GM12878 (cell line): ENCODE results near the gene TMEM151A. TPM values are rescaled to one million over a fixed set of nuclear protein-coding genes. Genes with fewer than 3 reads are reported as not detected.

Experiments used
- ATAC-seq: fragments of 200-7000 bp; cut with Tn5 transposase; 3 replicates; pipeline ENCODE4 v1.9.1; 2020; ENCODE audit warnings: mild to moderate bottlenecking, moderate library complexity
- BruUV-seq: library from RNA; stranded (reverse); fragments of 400-500 nt; replicated peaks from 2 replicates; lab custom pipeline; 2021; lab: Mats Ljungman, UMichigan
- CTCF ChIA-PET: fragments of 300-600 bp; sonication (Branson Sonifier 250); formaldehyde crosslinking; extraction: SDS; loops from one replicate; lab custom pipeline; 2021; ENCODE audit warnings: inconsistent platforms; lab: Yijun Ruan, JAX
- POLR2A ChIA-PET: fragments of 350-600 bp; formaldehyde crosslinking; extraction: SDS; loops from one replicate; lab custom pipeline; 2021; ENCODE audit warnings: inconsistent platforms; lab: Charles Lee
- RAD21 ChIA-PET: fragments of 300-600 bp; sonication (Branson Sonifier 250); formaldehyde crosslinking; loops from one replicate; lab custom pipeline; 2023; ENCODE audit warnings: antibody characterized with exemption; ENCODE audit not compliant: unreplicated experiment; lab: Charles Lee
- SMC1A ChIA-PET: fragments of 300-600 bp; sonication (Branson Sonifier 250); formaldehyde crosslinking; loops from one replicate; lab custom pipeline; 2023; ENCODE audit not compliant: unreplicated experiment, uncharacterized antibody; lab: Charles Lee
- DNase-seq: peaks from one replicate; pipeline ENCODE4 v3.0.0-alpha.2; 2011; ENCODE audit warnings: low read depth, low spot score
- FAIRE-seq: peaks from 3 replicates; lab custom pipeline; 2011; peaks lifted over from hg19 to GRCh38; lab: Jason Lieb, UNC
- H2AFZ ChIP-seq: 2 replicates; pipeline ENCODE4 v1.6.0; 2011; ENCODE audit warnings: low read depth, low read length, control low read depth; ENCODE audit not compliant: control insufficient read depth
- H3K27ac ChIP-seq: 2 replicates; pipeline ENCODE4 v1.5.1; 2011; ENCODE audit warnings: control low read depth; ENCODE audit not compliant: control insufficient read depth, insufficient read depth
- H3K27me3 ChIP-seq, 2 experiments: replicated peaks in 1 of 2; 2 replicates each; pipeline versions ENCODE4 v1.6.0 to v1.6.1; 2011; ENCODE audit warnings: low read length in 1 of 2; ENCODE audit not compliant: control insufficient read depth in 2 of 2, insufficient read depth in 2 of 2
- H3K36me3 ChIP-seq, 2 experiments: 2 replicates each; pipeline ENCODE4 v1.5.1; 2011; ENCODE audit warnings: low read length in 1 of 2; ENCODE audit not compliant: control insufficient read depth in 2 of 2, insufficient read depth in 2 of 2
- H3K4me1 ChIP-seq: 2 replicates; pipeline ENCODE4 v1.6.1; 2011; ENCODE audit warnings: mild to moderate bottlenecking, low read length, moderate library complexity, mixed read lengths; ENCODE audit not compliant: control insufficient read depth, insufficient read depth
- H3K4me2 ChIP-seq: 2 replicates; pipeline ENCODE4 v1.6.0; 2011; ENCODE audit warnings: control low read depth; ENCODE audit not compliant: control insufficient read depth, insufficient read depth
- H3K4me3 ChIP-seq: fragments of 200-600 bp; sonication (generic); 2 replicates; pipeline ENCODE4 v1.5.1; 2016
- H3K79me2 ChIP-seq: 2 replicates; pipeline ENCODE4 v1.6.0; 2011; ENCODE audit warnings: low read length; ENCODE audit not compliant: control insufficient read depth, insufficient read depth
- H3K9ac ChIP-seq: 2 replicates; pipeline ENCODE4 v1.8.0; 2011; ENCODE audit warnings: low read length, control low read depth, mixed read lengths; ENCODE audit not compliant: control insufficient read depth, insufficient read depth
- H3K9me3 ChIP-seq: replicated peaks from 3 replicates; pipeline ENCODE4 v1.5.1; 2011; ENCODE audit warnings: mild to moderate bottlenecking, low read length; ENCODE audit not compliant: control insufficient read depth, insufficient read depth
- H4K20me1 ChIP-seq: 2 replicates; pipeline ENCODE4 v1.6.0; 2011; ENCODE audit not compliant: control insufficient read depth, insufficient read depth
- CBX5 ChIP-seq: sonication (generic); IDR thresholded peaks from 2 replicates; pipeline ENCODE4 v1.6.1; 2016; ENCODE audit warnings: low read depth, moderate library complexity, mild to moderate bottlenecking, inconsistent platforms
- CHD4 ChIP-seq: fragments of 200-600 bp; sonication (generic); IDR thresholded peaks from 2 replicates; pipeline ENCODE4 v1.6.1; 2016; ENCODE audit warnings: mild to moderate bottlenecking
- EGR1 ChIP-seq, 2 experiments: IDR thresholded peaks; 1 replicate in 1 of 2; 2 replicates in 1 of 2; pipeline ENCODE4 v1.6.1; 2011 to 2012; ENCODE audit warnings: low read depth in 2 of 2, low read length in 2 of 2, borderline replicate concordance in 1 of 2, mild to moderate bottlenecking in 1 of 2, moderate library complexity in 1 of 2
- NRF1 ChIP-seq: conservative IDR thresholded peaks from 2 replicates; pipeline ENCODE4 v1.6.1; 2011; ENCODE audit warnings: mild to moderate bottlenecking, low read depth, low read length, improper control_type of control experiment
- POLR2AphosphoS2 ChIP-seq: IDR thresholded peaks from 2 replicates; pipeline ENCODE4 v1.6.1; 2011; ENCODE audit warnings: low read depth, mild to moderate bottlenecking, low read length, improper control_type of control experiment, moderate library complexity
- SMAD1 ChIP-seq: fragments of 450-650 bp; IDR thresholded peaks from 2 replicates; pipeline ENCODE4 v1.6.1; 2018; ENCODE audit warnings: mild to moderate bottlenecking, low read depth; ENCODE audit not compliant: partially characterized antibody
- SRF ChIP-seq, 2 experiments: IDR thresholded peaks; 2 replicates each; pipeline ENCODE4 v1.6.1; 2011; ENCODE audit warnings: low read depth in 2 of 2, low read length in 2 of 2, mild to moderate bottlenecking in 1 of 2, moderate library complexity in 1 of 2
- WGBS: methylation state at CpG from one replicate; pipeline ENCODE4 v1.1.6; 2016; ENCODE audit warnings: low lambda C conversion rate; ENCODE audit not compliant: insufficient replicate concordance, insufficient coverage; ENCODE audit errors: missing lambda C conversion rate; 5-methylcytosine and 5-hydroxymethylcytosine counted together
- in situ Hi-C: fragments of 300-500 bp; cut with MboI; formaldehyde crosslinking; loops from 9 replicates; pipeline ENCODE4 v1.14.3; 2018; ENCODE audit warnings: mixed read lengths
- intact Hi-C: fragments of 100-400 bp; cut with micrococcal nuclease; formaldehyde crosslinking; loops from one replicate; pipeline ENCODE4 v1.14.2; 2022; ENCODE audit not compliant: unreplicated experiment
- polyA plus RNA-seq, 11 experiments: library from polyadenylated mRNA; depleted of rRNA in 4 of 11; unstranded in 6 of 11; stranded (reverse) in 5 of 11; fragments of >200 nt; fragmentation: Nextera tagmentation in 4 of 11; fragmentation: Illumina TruSeq in 1 of 11; extraction: Ambion mirVana in 4 of 11; extraction: Trizol in 1 of 11; gene quantifications; 1 replicate in 1 of 11; 2 replicates in 10 of 11; pipeline versions ENCODE4 v1.2.1 to v1.2.3, GENCODE V29; 2011 to 2016; ENCODE audit warnings: inconsistent platforms in 2 of 11, missing spikeins in 2 of 11, low read depth in 1 of 11
- total RNA-seq, 4 experiments: library from RNA; depleted of rRNA in 3 of 4; stranded (reverse); fragments of >200 nt in 3 of 4; fragmentation: Illumina TruSeq in 1 of 4; extraction: Trizol in 1 of 4; gene quantifications; 2 replicates each; pipeline versions ENCODE4 v1.2.1 to v1.2.3, GENCODE V29; 2013 to 2021

The TMEM151A gene
- total and polyA plus RNA-seq, 10 of the 15 experiments (the other 5 are each of a cell fraction or from before 2014, with no cell fraction given) = not detected

- Histone ChIP-seq H3K4me3 (no peak overlapping the region), H2AFZ (no peak overlapping the region)
- DNase-seq = no peak
Measured at GRCh38 chr11:66315921-66316811, 24.5 kb downstream of the TMEM151A start.

GRCh38 chr11:66316849-66317251 lies 25.2 kb downstream of the TMEM151A start, which contains the start of gene CD248:
Gene CD248, minus strand, starts transcription at chr11:66317044. Its CDS starts 17 bp downstream, at chr11:66317027.
- SMC1A ChIA-PET = interaction anchor here (1.2 kb wide), 3 partner anchors 12 to 31 kb away, joined by 3 to 4 read pairs (median 3); no protein-coding TSS in a partner anchor
- WGBS = 48% methylated on average over 23 of the region's 29 CpGs
- H3K9ac ChIP-seq = peak within 1 kb of the TSS; percentile 34; the same call in 1 of the 2 replicates

More at GRCh38 chr11:66315921-66316811, 24.5 kb downstream of the TMEM151A start:
- no TSS peak for BruUV-seq
- ChIA-PET SMC1A (interaction anchor here (0.7 kb wide), 1 partner anchor 13 kb away, joined by 3 read pairs; no protein-coding TSS in a partner anchor), CTCF (interaction anchor here (1.5 kb wide), 1 partner anchor 10 kb away, joined by 6 read pairs; no protein-coding TSS in a partner anchor), POLR2A (no interaction called here), RAD21 (no interaction called here)
- Histone ChIP-seq H3K36me3 (no peaks in the 10 kb centered on the region), H3K4me1 (peaks cover 18% of the 10 kb centered on the region), H3K9ac (no peak overlapping the region), H3K9me3 (no peaks in the 10 kb centered on the region; the same call in 2 of the 3 replicates), H3K79me2 (no peaks in the 10 kb centered on the region), H3K27me3 (no peaks in the 10 kb centered on the region; a peak in 1 of 4 replicates), H4K20me1 (no peaks in the 10 kb centered on the region), H3K27ac (no peak overlapping the region), H3K4me2 (no peak overlapping the region)
- in situ Hi-C loops (no loop called here), intact Hi-C loops (no loop called here)
- FAIRE-seq = no peak
- TF ChIP-seq POLR2AphosphoS2 (no peak), NRF1 (no peak), CHD4 (no peak), CBX5 (no peak)
- no peak for ATAC-seq
- WGBS = 85% methylated on average over 51 of the region's 52 CpGs

More at GRCh38 chr11:66316849-66317251, 25.2 kb downstream of the TMEM151A start, which contains the start of gene CD248:
- ChIA-PET CTCF (interaction anchor here (1.5 to 1.9 kb wide), 2 partner anchors 10 to 69 kb away, joined by 6 to 7 read pairs; no protein-coding TSS in a partner anchor), RAD21 (no interaction called here), POLR2A (interaction anchor here (0.9 kb wide), 1 partner anchor 49 kb away, joined by 3 read pairs; the partner anchor contains the start of gene RAB1B)
- no TSS peak for BruUV-seq
- no peaks in the 10 kb centered on the region for H3K36me3 ChIP-seq
- FAIRE-seq = no peak
- intact Hi-C loops (no loop called here), in situ Hi-C loops (no loop called here)
- peak within 1 kb of the TSS; percentile 82 for H2AFZ ChIP-seq
- H3K4me1 ChIP-seq = peaks cover 18% of the 10 kb centered on the region
- no peaks in the 10 kb centered on the region; the same call in 2 of the 3 replicates for H3K9me3 ChIP-seq
- H3K4me2 ChIP-seq = peak within 1 kb of the TSS; percentile 70
- peak within 1 kb of the TSS; percentile 82 for H3K27ac ChIP-seq
- no peaks in the 10 kb centered on the region for H3K79me2 ChIP-seq
- no peak within 1 kb of the TSS for H3K4me3 ChIP-seq
- TF ChIP-seq SRF (IDR thresholded peaks at IDR 0.05; ENCODE audit: low read depth in 2 of 2, low read length in 2 of 2) (peak in 1 of 2 experiments; percentile 52; a peak in 1 of 4 replicates), EGR1 (IDR thresholded peaks at IDR 0.05; ENCODE audit: borderline replicate concordance in 1 of 2, low read depth in 2 of 2, low read length in 2 of 2) (0 out of 3 replicates have a peak, but pooled peaks of 1 of the 2 experiments have one; percentile 8), SMAD1 (no peak)
- no peak for DNase-seq
- H4K20me1 ChIP-seq = no peaks in the 10 kb centered on the region
- no peak for ATAC-seq
- H3K27me3 ChIP-seq = no peaks in the 10 kb centered on the region; a peak in 1 of 4 replicates
